ENCODE measurements around the gene RNASE11.
"Not testable (repeated sequence)": the region's sequence is repeated elsewhere in the genome, so short reads cannot be mapped to it uniquely, and the experiment has no call there.

Gene RNASE11

DNA sequence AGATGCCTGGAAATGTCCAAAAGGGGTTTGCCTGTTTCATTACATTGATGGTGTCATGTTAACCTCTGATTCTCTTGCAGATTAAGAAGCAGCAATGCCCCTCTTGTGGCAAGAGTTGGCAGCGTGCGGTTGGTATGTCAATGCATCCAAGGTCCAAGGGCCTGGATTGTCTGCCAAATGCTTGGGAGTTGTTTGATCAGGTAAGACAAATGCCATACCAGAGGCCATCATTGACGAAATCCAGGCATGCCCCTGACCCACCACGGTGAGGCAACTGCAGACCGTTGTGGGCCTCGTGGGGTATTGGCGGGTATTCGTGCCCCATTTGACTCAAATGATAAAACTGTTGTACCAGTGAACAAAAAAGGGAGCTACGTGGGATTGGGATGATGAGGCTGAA is 14.8 kb upstream of the RNASE11 start:
- no peaks in the 10 kb centered on the region for H3K27me3 ChIP-seq (ENCODE audit: insufficient read depth, low read length, poor library complexity)
- no peak overlapping the region for H3K4me3 ChIP-seq (ENCODE audit: low read depth in 1 of 2, low read length in 2 of 2)
- H3K9ac ChIP-seq (ENCODE audit: low read depth, low read length), result no peak overlapping the region
- H3K4me1 ChIP-seq (ENCODE audit: insufficient read depth, low read length), result no peaks in the 10 kb centered on the region
- H3K4me2 ChIP-seq (ENCODE audit: insufficient read depth, low read length), result no peak overlapping the region
- DNase-seq, result no peak
- no peak overlapping the region for H2AFZ ChIP-seq (ENCODE audit: low read depth, low read length)
- H3K27ac ChIP-seq (ENCODE audit: low read length), result no peak overlapping the region
- TF ChIP-seq, protein P1, sequence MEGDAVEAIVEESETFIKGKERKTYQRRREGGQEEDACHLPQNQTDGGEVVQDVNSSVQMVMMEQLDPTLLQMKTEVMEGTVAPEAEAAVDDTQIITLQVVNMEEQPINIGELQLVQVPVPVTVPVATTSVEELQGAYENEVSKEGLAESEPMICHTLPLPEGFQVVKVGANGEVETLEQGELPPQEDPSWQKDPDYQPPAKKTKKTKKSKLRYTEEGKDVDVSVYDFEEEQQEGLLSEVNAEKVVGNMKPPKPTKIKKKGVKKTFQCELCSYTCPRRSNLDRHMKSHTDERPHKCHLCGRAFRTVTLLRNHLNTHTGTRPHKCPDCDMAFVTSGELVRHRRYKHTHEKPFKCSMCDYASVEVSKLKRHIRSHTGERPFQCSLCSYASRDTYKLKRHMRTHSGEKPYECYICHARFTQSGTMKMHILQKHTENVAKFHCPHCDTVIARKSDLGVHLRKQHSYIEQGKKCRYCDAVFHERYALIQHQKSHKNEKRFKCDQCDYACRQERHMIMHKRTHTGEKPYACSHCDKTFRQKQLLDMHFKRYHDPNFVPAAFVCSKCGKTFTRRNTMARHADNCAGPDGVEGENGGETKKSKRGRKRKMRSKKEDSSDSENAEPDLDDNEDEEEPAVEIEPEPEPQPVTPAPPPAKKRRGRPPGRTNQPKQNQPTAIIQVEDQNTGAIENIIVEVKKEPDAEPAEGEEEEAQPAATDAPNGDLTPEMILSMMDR (IDR thresholded peaks at IDR 0.05; ENCODE audit: borderline replicate concordance, extremely low read depth, low read length, poor library complexity, severe bottlenecking), result no peak
- TF ChIP-seq EZH2 (IDR thresholded peaks at IDR 0.05; ENCODE audit: borderline replicate concordance, low read depth, low read length, severe bottlenecking), result no peak
- H3K79me2 ChIP-seq (ENCODE audit: insufficient read depth, low read length), result no peaks in the 10 kb centered on the region
- no peaks in the 10 kb centered on the region for H3K9me3 ChIP-seq (ENCODE audit: insufficient read depth, low read length, severe bottlenecking)
- no peaks in the 10 kb centered on the region for H4K20me1 ChIP-seq (ENCODE audit: insufficient read depth, low read length)
- H3K36me3 ChIP-seq (ENCODE audit: insufficient read depth, low read length), result no peaks in the 10 kb centered on the region
- no peak for ATAC-seq (ENCODE audit: insufficient read depth, low read depth)

- H3K9me3 ChIP-seq (ENCODE audit: insufficient read depth, low read length, severe bottlenecking), result no peaks in the 10 kb centered on the region
- no peak overlapping the region for H3K4me2 ChIP-seq (ENCODE audit: insufficient read depth, low read length)
- no peaks in the 10 kb centered on the region for H3K27me3 ChIP-seq (ENCODE audit: insufficient read depth, low read length, poor library complexity)
- no peak overlapping the region for H2AFZ ChIP-seq (ENCODE audit: low read depth, low read length)
- no peaks in the 10 kb centered on the region for H3K4me1 ChIP-seq (ENCODE audit: insufficient read depth, low read length)
- no peak for DNase-seq
- H3K27ac ChIP-seq (ENCODE audit: low read length), result no peak overlapping the region
- no peaks in the 10 kb centered on the region for H4K20me1 ChIP-seq (ENCODE audit: insufficient read depth, low read length)
- no peak overlapping the region for H3K9ac ChIP-seq (ENCODE audit: low read depth, low read length)
- no peak for ATAC-seq (ENCODE audit: insufficient read depth, low read depth)
- H3K36me3 ChIP-seq (ENCODE audit: insufficient read depth, low read length), result no peaks in the 10 kb centered on the region
- no peak overlapping the region for H3K4me3 ChIP-seq (ENCODE audit: low read depth in 1 of 2, low read length in 2 of 2)
- H3K79me2 ChIP-seq (ENCODE audit: insufficient read depth, low read length), result no peaks in the 10 kb centered on the region
- TF ChIP-seq EZH2 (IDR thresholded peaks at IDR 0.05; ENCODE audit: borderline replicate concordance, low read depth, low read length, severe bottlenecking), result no peak
- TF ChIP-seq, protein P1 (IDR thresholded peaks at IDR 0.05; ENCODE audit: borderline replicate concordance, extremely low read depth, low read length, poor library complexity, severe bottlenecking), result no peak
Measured at GRCh38 chr14:20601522-20601921, 13.7 kb upstream of the RNASE11 start.

DNA sequence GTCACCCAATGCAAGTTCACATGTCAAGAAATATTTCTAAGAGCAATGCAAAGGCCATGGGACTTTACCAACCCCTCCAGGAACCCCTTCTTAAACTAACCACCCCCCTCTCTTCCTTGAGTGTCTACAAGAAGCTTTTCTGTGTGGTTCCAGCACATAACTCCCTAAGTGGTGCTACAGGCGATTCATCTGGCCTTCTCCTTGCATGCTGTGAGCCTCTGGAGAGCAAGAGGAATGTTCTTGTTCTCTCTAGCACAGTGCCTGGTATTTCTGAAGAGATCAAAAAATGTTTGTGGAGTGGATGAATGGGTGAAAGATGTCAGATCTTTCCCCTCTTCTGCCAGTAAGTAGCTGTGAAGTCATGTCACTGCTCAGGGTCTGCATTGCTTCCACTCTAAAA is 9.3 kb upstream of the RNASE11 start:
- Histone ChIP-seq H3K27ac (ENCODE audit: low read length) (no peak overlapping the region), H3K9ac (ENCODE audit: low read depth, low read length) (no peak overlapping the region), H3K27me3 (ENCODE audit: insufficient read depth, low read length, poor library complexity) (no peaks in the 10 kb centered on the region), H3K4me2 (ENCODE audit: insufficient read depth, low read length) (no peak overlapping the region), H3K36me3 (ENCODE audit: insufficient read depth, low read length) (no peaks in the 10 kb centered on the region), H3K4me3 (ENCODE audit: low read depth in 1 of 2, low read length in 2 of 2) (no peak overlapping the region), H3K4me1 (ENCODE audit: insufficient read depth, low read length) (peaks cover 8% of the 10 kb centered on the region; the same call in 1 of the 2 replicates), H3K79me2 (ENCODE audit: insufficient read depth, low read length) (no peaks in the 10 kb centered on the region), H4K20me1 (ENCODE audit: insufficient read depth, low read length) (no peaks in the 10 kb centered on the region), H2AFZ (ENCODE audit: low read depth, low read length) (no peak overlapping the region), H3K9me3 (ENCODE audit: insufficient read depth, low read length, severe bottlenecking) (no peaks in the 10 kb centered on the region)
- ATAC-seq (ENCODE audit: insufficient read depth, low read depth), result no peak
- TF ChIP-seq EZH2 (IDR thresholded peaks at IDR 0.05; ENCODE audit: borderline replicate concordance, low read depth, low read length, severe bottlenecking), result no peak
- TF ChIP-seq, protein P1 (IDR thresholded peaks at IDR 0.05; ENCODE audit: borderline replicate concordance, extremely low read depth, low read length, poor library complexity, severe bottlenecking), result no peak
- DNase-seq, result no peak

GRCh38 chr14:20595726-20596125 is 7.9 kb upstream of the RNASE11 start:
- ATAC-seq (ENCODE audit: insufficient read depth, low read depth); H2AFZ ChIP-seq (ENCODE audit: low read depth, low read length); H3K4me3 ChIP-seq (ENCODE audit: low read depth in 1 of 2, low read length in 2 of 2); H3K4me2 ChIP-seq (ENCODE audit: insufficient read depth, low read length); H3K9ac ChIP-seq (ENCODE audit: low read depth, low read length); H3K36me3 ChIP-seq (ENCODE audit: insufficient read depth, low read length); DNase-seq; H3K79me2 ChIP-seq (ENCODE audit: insufficient read depth, low read length); H3K4me1 ChIP-seq (ENCODE audit: insufficient read depth, low read length); H3K9me3 ChIP-seq (ENCODE audit: insufficient read depth, low read length, severe bottlenecking); H3K27ac ChIP-seq (ENCODE audit: low read length); H4K20me1 ChIP-seq (ENCODE audit: insufficient read depth, low read length); H3K27me3 ChIP-seq (ENCODE audit: insufficient read depth, low read length, poor library complexity): not testable (repeated sequence)
